DMS 273 (cell line): ENCODE results near the gene STPG1.
A peak's percentile ranks its signal among the peaks of the same experiment; 100 is the strongest.

ENCODE experiments used
- DNase-seq: peaks from one replicate; lab custom pipeline; 2025; ENCODE audit not compliant: unreplicated experiment; lab: John Stamatoyannopoulos, UW

STPG1 gene

GRCh38 chr1:24393892-24394291 is 19.7 kb downstream of the STPG1 start:
- DNase-seq: no peak

GRCh38 chr1:24392982-24393650 is 20.5 kb downstream of the STPG1 start:
- no peak for DNase-seq

- DNase-seq: no peak
Measured at GRCh38 chr1:24392604-24392946, 21.0 kb downstream of the STPG1 start.

- DNase-seq: peak; percentile 80
Measured at GRCh38 chr1:24391882-24392603, 21.5 kb downstream of the STPG1 start.

- DNase-seq: peak; percentile 85
Measured at GRCh38 chr1:24390924-24391782, 22.4 kb downstream of the STPG1 start.

- DNase-seq: no peak
Measured at GRCh38 chr1:24389231-24389678, 24.3 kb downstream of the STPG1 start.

- DNase-seq: no peak
Measured at GRCh38 chr1:24388331-24388885, 25.2 kb downstream of the STPG1 start.

GRCh38 chr1:24387636-24388175 is 25.9 kb downstream of the STPG1 start:
- DNase-seq: no peak

- DNase-seq: no peak
Measured at GRCh38 chr1:24386931-24387330, 26.7 kb downstream of the STPG1 start.

GRCh38 chr1:24386241-24386640 is 27.3 kb downstream of the STPG1 start:
- peak; percentile 87 for DNase-seq

- DNase-seq: peak; percentile 64
Measured at GRCh38 chr1:24385160-24385940, 28.2 kb downstream of the STPG1 start.

GRCh38 chr1:24384251-24385090 is 29.1 kb downstream of the STPG1 start:
- DNase-seq: no peak

- peak; percentile 53 for DNase-seq
Measured at GRCh38 chr1:24383381-24383940, 30.1 kb downstream of the STPG1 start.

GRCh38 chr1:24382165-24382577 is 31.4 kb downstream of the STPG1 start:
- DNase-seq: no peak

- no peak for DNase-seq
Measured at GRCh38 chr1:24381256-24381655, 32.3 kb downstream of the STPG1 start.

- no peak for DNase-seq
Measured at GRCh38 chr1:24380508-24380907, 33.1 kb downstream of the STPG1 start.

GRCh38 chr1:24379733-24380315 is 33.8 kb downstream of the STPG1 start:
- DNase-seq: no peak

- DNase-seq: peak; percentile 39
Measured at GRCh38 chr1:24374891-24375786, 38.4 kb downstream of the STPG1 start.
